Measurements from ENCODE around the gene ATG10. TPM values are rescaled to one million over a fixed set of nuclear protein-coding genes. Genes with fewer than 3 reads are reported as not detected.

Gene ATG10
- total and polyA plus RNA-seq, 2 experiments from 2014 or later = 12.5 to 17.7 TPM

DNA sequence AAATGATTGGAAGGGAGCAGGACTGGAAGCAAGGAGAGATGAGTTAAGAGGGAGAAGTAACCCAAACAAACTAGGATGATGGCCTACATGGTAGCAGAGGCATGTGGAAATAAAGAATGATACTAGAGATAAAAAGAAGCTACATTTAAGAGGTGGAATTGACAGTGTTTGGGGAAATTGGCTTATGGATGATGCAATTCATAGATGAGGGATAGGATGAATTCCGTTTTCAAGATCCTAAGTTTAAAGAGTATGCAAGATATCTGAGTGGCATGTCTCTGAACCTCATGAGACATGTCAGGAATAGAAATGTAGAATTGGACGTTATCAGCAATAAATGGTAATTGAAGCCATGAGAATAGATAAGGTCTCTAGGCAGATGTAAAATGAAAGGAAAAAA is 232.7 kb downstream of the ATG10 start:
- ATAC-seq = no peak

GRCh38 chr5:82205005-82205404 is 233.2 kb downstream of the ATG10 start:
- Mint-ChIP-seq H3K36me3 (ENCODE audit: low read depth) (no peaks in the 10 kb centered on the region), H3K27ac (no peak overlapping the region), H3K27me3 (ENCODE audit: insufficient read depth, low read depth, poor library complexity) (no peaks in the 10 kb centered on the region), H3K4me1 (no peaks in the 10 kb centered on the region; the same call in 2 of the 3 replicates), H3K9me3 (no peaks in the 10 kb centered on the region; the same call in 2 of the 3 replicates), H3K4me3 (no peak overlapping the region)
- Histone ChIP-seq H3K27ac (ENCODE audit: low read depth) (no peak overlapping the region), H3K79me2 (replicated peaks; ENCODE audit: insufficient read depth) (no peaks in the 10 kb centered on the region), H3K4me1 (ENCODE audit: insufficient read depth) (no peaks in the 10 kb centered on the region), H3K36me3 (ENCODE audit: insufficient read depth) (no peaks in the 10 kb centered on the region), H3K4me3 (no peak overlapping the region), H3F3A (replicated peaks; ENCODE audit: low read depth) (no peaks in the 10 kb centered on the region), H4K20me1 (replicated peaks; ENCODE audit: insufficient read depth) (no peaks in the 10 kb centered on the region), H2AFZ (no peak overlapping the region), H3K4me2 (no peak overlapping the region), H3K9me2 (ENCODE audit: insufficient read depth) (no peaks in the 10 kb centered on the region), H3K27me3 (ENCODE audit: insufficient read depth) (no peaks in the 10 kb centered on the region)
- DNase-seq (ENCODE audit: low spot score) = no peak
- ATAC-seq = no peak
- TF ChIP-seq ZNF114 (CRISPR knock-in tag; IDR thresholded peaks at IDR 0.05) (no peak), EZH2phosphoT487 (IDR thresholded peaks at IDR 0.05; ENCODE audit: unreplicated experiment) (no peak), STAT1 (IDR thresholded peaks at IDR 0.05; ENCODE audit: unreplicated experiment) (no peak), NANOG (IDR thresholded peaks at IDR 0.05; ENCODE audit: borderline replicate concordance) (no peak), POLR2AphosphoS5 (IDR thresholded peaks at IDR 0.05; ENCODE audit: low read depth) (no peak), CREB1 (CRISPR knock-in tag; IDR thresholded peaks at IDR 0.05; ENCODE audit: low read depth) (no peak), EZH2 (IDR thresholded peaks at IDR 0.05; ENCODE audit: low read depth, unreplicated experiment) (no peak), JUNB (IDR thresholded peaks at IDR 0.05; ENCODE audit: unreplicated experiment) (no peak), ZNF331 (CRISPR knock-in tag; IDR thresholded peaks at IDR 0.05; ENCODE audit: low read depth) (no peak)
- TF ChIP-seq, protein P1, sequence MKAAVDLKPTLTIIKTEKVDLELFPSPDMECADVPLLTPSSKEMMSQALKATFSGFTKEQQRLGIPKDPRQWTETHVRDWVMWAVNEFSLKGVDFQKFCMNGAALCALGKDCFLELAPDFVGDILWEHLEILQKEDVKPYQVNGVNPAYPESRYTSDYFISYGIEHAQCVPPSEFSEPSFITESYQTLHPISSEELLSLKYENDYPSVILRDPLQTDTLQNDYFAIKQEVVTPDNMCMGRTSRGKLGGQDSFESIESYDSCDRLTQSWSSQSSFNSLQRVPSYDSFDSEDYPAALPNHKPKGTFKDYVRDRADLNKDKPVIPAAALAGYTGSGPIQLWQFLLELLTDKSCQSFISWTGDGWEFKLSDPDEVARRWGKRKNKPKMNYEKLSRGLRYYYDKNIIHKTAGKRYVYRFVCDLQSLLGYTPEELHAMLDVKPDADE (IDR thresholded peaks at IDR 0.05) = no peak
- TF ChIP-seq, protein P2, sequence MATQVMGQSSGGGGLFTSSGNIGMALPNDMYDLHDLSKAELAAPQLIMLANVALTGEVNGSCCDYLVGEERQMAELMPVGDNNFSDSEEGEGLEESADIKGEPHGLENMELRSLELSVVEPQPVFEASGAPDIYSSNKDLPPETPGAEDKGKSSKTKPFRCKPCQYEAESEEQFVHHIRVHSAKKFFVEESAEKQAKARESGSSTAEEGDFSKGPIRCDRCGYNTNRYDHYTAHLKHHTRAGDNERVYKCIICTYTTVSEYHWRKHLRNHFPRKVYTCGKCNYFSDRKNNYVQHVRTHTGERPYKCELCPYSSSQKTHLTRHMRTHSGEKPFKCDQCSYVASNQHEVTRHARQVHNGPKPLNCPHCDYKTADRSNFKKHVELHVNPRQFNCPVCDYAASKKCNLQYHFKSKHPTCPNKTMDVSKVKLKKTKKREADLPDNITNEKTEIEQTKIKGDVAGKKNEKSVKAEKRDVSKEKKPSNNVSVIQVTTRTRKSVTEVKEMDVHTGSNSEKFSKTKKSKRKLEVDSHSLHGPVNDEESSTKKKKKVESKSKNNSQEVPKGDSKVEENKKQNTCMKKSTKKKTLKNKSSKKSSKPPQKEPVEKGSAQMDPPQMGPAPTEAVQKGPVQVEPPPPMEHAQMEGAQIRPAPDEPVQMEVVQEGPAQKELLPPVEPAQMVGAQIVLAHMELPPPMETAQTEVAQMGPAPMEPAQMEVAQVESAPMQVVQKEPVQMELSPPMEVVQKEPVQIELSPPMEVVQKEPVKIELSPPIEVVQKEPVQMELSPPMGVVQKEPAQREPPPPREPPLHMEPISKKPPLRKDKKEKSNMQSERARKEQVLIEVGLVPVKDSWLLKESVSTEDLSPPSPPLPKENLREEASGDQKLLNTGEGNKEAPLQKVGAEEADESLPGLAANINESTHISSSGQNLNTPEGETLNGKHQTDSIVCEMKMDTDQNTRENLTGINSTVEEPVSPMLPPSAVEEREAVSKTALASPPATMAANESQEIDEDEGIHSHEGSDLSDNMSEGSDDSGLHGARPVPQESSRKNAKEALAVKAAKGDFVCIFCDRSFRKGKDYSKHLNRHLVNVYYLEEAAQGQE (IDR thresholded peaks at IDR 0.05; ENCODE audit: unreplicated experiment) = no peak
- TF ChIP-seq, protein P3, sequence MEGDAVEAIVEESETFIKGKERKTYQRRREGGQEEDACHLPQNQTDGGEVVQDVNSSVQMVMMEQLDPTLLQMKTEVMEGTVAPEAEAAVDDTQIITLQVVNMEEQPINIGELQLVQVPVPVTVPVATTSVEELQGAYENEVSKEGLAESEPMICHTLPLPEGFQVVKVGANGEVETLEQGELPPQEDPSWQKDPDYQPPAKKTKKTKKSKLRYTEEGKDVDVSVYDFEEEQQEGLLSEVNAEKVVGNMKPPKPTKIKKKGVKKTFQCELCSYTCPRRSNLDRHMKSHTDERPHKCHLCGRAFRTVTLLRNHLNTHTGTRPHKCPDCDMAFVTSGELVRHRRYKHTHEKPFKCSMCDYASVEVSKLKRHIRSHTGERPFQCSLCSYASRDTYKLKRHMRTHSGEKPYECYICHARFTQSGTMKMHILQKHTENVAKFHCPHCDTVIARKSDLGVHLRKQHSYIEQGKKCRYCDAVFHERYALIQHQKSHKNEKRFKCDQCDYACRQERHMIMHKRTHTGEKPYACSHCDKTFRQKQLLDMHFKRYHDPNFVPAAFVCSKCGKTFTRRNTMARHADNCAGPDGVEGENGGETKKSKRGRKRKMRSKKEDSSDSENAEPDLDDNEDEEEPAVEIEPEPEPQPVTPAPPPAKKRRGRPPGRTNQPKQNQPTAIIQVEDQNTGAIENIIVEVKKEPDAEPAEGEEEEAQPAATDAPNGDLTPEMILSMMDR (conservative IDR thresholded peaks at IDR 0.05; ENCODE audit: low read depth in 2 of 2) = no peak

More for the DNA sequence above, 232.7 kb downstream of the ATG10 start:
- no peaks in the 10 kb centered on the region for H3K27me3 ChIP-seq (ENCODE audit: insufficient read depth)
- Mint-ChIP-seq H3K4me1 (no peaks in the 10 kb centered on the region; the same call in 2 of the 3 replicates), H3K4me3 (no peak overlapping the region), H3K9me3 (no peaks in the 10 kb centered on the region; the same call in 2 of the 3 replicates), H3K27me3 (ENCODE audit: insufficient read depth, low read depth, poor library complexity) (no peaks in the 10 kb centered on the region), H3K27ac (no peak overlapping the region), H3K36me3 (ENCODE audit: low read depth) (no peaks in the 10 kb centered on the region)
- H2AFZ ChIP-seq = no peak overlapping the region
- no peak for TF ChIP-seq ZNF114 (CRISPR knock-in tag; IDR thresholded peaks at IDR 0.05)
- TF ChIP-seq EZH2phosphoT487 (IDR thresholded peaks at IDR 0.05; ENCODE audit: unreplicated experiment) = no peak
- TF ChIP-seq JUNB (IDR thresholded peaks at IDR 0.05; ENCODE audit: unreplicated experiment) = no peak
- no peak for TF ChIP-seq ZNF331 (CRISPR knock-in tag; IDR thresholded peaks at IDR 0.05; ENCODE audit: low read depth)
- H3K9me2 ChIP-seq (ENCODE audit: insufficient read depth) = no peaks in the 10 kb centered on the region
- no peaks in the 10 kb centered on the region for H3K4me1 ChIP-seq (ENCODE audit: insufficient read depth)
- no peak overlapping the region for H3K4me2 ChIP-seq
- H3K36me3 ChIP-seq (ENCODE audit: insufficient read depth) = no peaks in the 10 kb centered on the region
- H3F3A ChIP-seq (replicated peaks; ENCODE audit: low read depth) = no peaks in the 10 kb centered on the region
- H3K79me2 ChIP-seq (replicated peaks; ENCODE audit: insufficient read depth) = no peaks in the 10 kb centered on the region
- no peak overlapping the region for H3K27ac ChIP-seq (ENCODE audit: low read depth)
- no peak overlapping the region for H3K4me3 ChIP-seq
- no peak for DNase-seq (ENCODE audit: low spot score)
- no peaks in the 10 kb centered on the region for H4K20me1 ChIP-seq (replicated peaks; ENCODE audit: insufficient read depth)
